Left cardiac atrium (tissue), 4 donors: ENCODE measurements around the gene C1orf159. TPM values are rescaled to one million over a fixed set of nuclear protein-coding genes. Genes with fewer than 3 reads are reported as not detected.
"Not testable (repeated sequence)": the region's sequence is repeated elsewhere in the genome, so short reads cannot be mapped to it uniquely, and the experiment has no call there.

Experiments
- ATAC-seq, 2 donors: fragments of 200-7000 bp; cut with Tn5 transposase; one replicate each; pipeline ENCODE4 v1.9.1; 2020; ENCODE audit warnings: mild to moderate bottlenecking in 2 of 2, moderate library complexity in 2 of 2
- DNase-seq: peaks from one replicate; pipeline ENCODE4 v3.0.0-alpha.2; 2020
- intact Hi-C, 2 donors: fragments of 100-400 bp; cut with DNase I; formaldehyde crosslinking; loops; one replicate each; pipeline versions ENCODE4 v1.14.1 to v1.15.1; 2022 to 2023
- total RNA-seq, 2 donors: library from RNA; stranded (reverse); fragmentation: NEBNext Ultra II Directional; extraction: Animal tissue kit (Norgen Biotek cat#: 25700); gene quantifications; one replicate each; pipeline ENCODE4 v1.2.1, GENCODE V29; 2021
- donor health status: DM: no; HTN: yes; CAD: no.
- donor health status: DM: no; HTN: yes; CAD: no; lungs with severe emphysema.
- donor health status: DM: yes; HTN: yes; CAD: no.
- donor health status: Dilated cardiomyopathy.

Gene C1orf159
- total RNA-seq, 2 donors from 2014 or later, result 5.3 to 6.1 TPM

GRCh38 chr1:1152431-1152830, 36.5 kb upstream of the C1orf159 start:
- ATAC-seq, intact Hi-C loops, DNase-seq: not testable (repeated sequence)

DNA sequence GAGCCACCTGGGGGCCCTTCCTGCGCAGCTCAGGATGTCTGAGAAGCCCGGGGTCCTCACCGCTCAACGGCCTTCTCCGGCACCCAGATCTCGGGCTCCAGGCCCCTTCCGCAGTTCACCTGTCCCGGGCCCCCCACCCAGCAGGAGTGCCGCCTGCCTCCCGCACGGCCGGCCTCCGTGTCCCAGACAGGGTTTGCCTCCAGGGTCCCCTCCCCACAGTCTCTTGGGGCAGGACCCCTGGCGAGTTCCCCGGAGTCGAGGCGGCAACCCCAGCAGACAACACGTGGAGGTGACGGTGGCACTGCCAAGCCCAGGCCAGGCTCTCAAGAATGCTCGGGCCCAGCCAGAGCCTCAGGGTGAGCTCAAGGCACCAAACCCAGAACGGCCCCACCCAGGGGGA, 35.4 kb upstream of the C1orf159 start:
- intact Hi-C loops, result no loop called here
- DNase-seq (no peak), ATAC-seq (no peak)

DNA sequence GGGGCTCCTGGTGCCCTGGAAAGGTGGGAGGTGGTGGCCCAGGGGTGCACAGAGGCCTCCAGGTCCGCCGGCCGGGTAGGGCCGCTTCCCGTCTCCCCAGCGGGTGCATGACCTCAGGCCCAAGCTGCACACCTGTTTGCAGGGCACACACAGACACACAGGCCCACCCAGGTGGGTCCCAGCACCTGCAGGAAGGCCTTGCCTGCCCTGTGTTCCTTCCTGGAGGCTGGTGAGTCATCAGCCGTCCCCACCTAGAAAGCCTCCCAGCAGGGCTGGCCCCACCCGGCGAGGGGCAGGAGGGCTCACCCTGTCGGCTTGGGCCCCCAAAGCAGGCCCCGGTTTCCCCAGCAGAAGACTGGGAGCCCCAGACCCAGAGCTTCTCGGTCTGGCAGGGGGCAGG, 34.2 kb upstream of the C1orf159 start:
- DNase-seq (no peak), ATAC-seq (peak in 1 of 2 donors; percentile 25)
- intact Hi-C loops, result no loop called here

GRCh38 chr1:1149416-1149815, 33.5 kb upstream of the C1orf159 start:
- no peak for DNase-seq
- no peak for ATAC-seq
- intact Hi-C loops, result no loop called here

- DNase-seq (no peak), ATAC-seq (no peak)
- intact Hi-C loops, result no loop called here
These were observed 32.7 kb upstream of the C1orf159 start for GRCh38 chr1:1148569-1148968.

GRCh38 chr1:1148061-1148460, 32.2 kb upstream of the C1orf159 start:
- ATAC-seq (no peak), DNase-seq (no peak)
- intact Hi-C loops, result no loop called here

- no peak for ATAC-seq
- DNase-seq, result no peak
- intact Hi-C loops, result no loop called here
These were observed 30.7 kb upstream of the C1orf159 start for GRCh38 chr1:1146596-1146995.

GRCh38 chr1:1146026-1146425, 30.1 kb upstream of the C1orf159 start:
- ATAC-seq (no peak), DNase-seq (no peak)
- intact Hi-C loops, result no loop called here

GRCh38 chr1:1145547-1145914, 29.6 kb upstream of the C1orf159 start:
- DNase-seq, result no peak
- ATAC-seq, result no peak
- intact Hi-C loops, result no loop called here

DNA sequence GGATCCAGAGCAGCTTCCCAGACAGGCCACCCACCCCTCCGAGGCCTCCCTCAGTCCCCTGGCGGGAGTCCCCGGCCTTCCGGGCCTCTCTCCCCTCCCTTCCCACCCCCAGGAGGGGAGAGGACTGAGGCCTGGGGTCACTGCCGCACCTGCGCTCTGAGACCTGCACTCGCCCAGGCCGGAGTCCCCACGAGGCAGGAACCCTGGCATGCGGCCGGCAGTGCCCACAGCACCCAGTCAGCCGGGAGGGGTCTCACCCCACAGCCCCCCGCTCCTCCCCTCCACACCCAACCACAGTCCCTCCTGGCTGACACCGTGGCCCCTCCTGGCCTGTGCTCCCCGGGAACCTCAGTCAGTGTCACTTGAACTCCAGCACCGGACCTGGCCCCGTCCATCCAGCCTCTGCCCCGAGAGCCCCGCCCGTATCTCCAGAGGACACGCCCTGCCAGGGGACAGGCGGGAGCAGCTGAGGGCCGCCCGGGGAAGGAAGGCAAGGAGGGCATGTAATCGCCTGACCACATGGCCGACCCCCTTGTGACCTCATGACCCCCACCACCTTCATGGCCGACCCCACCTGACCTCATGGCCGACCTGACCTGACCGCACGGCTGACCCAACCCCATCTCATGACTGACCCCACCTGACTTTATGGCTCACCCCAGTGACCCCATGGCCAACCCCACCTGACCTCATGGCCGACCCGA, 29.1 kb upstream of the C1orf159 start:
- no peak for DNase-seq
- ATAC-seq, result no peak

GRCh38 chr1:1144122-1144842, 28.4 kb upstream of the C1orf159 start:
- intact Hi-C loops, result no loop called here
- peak in 1 of 2 donors; percentile 30 for ATAC-seq

More for the DNA sequence above, 29.1 kb upstream of the C1orf159 start:
- intact Hi-C loops, result no loop called here

DNA sequence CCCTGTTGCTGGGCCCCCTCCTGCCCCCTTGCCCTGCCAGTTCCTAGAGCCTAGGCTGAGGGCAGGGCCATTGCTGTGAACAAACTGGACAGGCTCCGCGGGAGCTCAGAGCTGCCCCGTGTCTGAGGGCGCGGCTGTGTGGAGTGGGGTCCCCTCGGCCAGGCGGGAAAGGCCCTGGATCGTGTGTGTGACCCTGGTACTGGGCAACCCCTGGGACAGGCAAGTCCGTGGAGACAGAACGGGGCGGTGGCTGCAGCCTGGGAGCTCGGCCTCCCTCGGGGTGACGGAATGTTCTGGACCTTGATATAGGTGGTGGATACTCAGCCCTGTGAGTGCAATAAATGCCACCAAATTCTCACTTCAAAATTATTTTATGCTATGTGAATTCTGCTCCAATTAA, 27.7 kb upstream of the C1orf159 start:
- intact Hi-C loops, result no loop called here
- ATAC-seq (no peak), DNase-seq (no peak)

More at GRCh38 chr1:1144122-1144842, 28.4 kb upstream of the C1orf159 start:
- no peak for DNase-seq

DNA sequence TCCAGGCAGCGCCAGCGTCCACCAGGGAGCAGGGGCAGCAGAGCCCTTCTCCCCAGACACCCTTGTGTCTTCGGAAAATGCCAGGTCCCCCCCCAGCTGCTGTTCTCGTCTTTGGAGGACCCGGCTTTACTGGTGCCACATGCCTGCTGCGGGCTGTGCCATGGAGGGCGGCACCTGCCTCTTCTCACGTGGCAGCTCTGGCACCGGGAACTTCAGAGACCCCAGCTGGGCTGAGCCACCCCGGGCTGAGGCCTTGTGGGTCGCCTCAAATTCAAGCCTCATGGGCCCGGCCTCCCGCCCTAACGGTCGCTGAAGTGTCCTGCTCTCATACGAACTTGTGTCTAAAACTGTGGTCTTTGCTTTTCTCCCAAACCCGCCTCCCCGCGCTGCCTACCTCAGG, 27.0 kb upstream of the C1orf159 start:
- intact Hi-C loops, result no loop called here

DNA sequence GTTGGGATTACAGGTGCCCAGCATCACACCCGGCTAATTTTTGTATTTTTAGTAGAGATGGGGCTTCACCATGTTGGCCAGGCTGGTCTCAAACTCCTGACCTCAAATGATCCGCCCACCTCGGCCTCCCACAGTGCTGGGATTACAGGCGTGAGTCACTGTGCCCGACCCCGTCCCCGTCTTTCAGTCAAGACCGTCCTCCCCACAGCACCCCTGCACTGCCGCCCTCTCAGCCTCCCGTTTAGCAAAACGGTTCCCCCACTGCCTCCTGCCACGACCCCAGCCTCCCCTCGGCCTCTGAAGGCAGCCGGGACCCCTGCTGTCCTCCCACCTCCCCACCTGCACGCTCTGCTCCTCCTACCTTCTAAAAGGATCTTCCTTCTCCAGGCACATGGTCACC, 26.5 kb upstream of the C1orf159 start:
- DNase-seq, ATAC-seq, intact Hi-C loops: not testable (repeated sequence)

More for the DNA sequence above, 27.0 kb upstream of the C1orf159 start:
- ATAC-seq, result no peak
- no peak for DNase-seq

DNA sequence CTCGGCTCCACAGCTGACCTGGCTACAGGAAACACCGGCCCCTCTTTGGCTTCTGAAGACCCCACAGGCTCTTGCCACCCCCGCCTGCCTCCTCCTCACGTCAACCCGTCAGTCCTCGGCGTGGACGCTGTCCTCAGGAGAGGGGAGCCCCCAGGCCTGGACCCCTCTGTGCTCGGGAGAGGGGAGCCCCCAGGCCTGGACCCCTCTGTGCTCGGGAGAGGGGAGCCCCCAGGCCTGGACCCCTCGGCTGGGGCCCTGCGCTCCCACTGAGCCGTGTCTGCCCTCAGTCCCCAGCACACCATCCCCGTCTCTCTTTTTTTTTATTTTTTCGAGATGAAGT, 26.0 kb upstream of the C1orf159 start:
- DNase-seq (no peak), ATAC-seq (no peak)
- intact Hi-C loops, result no loop called here

GRCh38 chr1:1141244-1141910, 25.5 kb upstream of the C1orf159 start:
- DNase-seq, result no peak
- ATAC-seq, result no peak
- intact Hi-C loops, result no loop called here

DNA sequence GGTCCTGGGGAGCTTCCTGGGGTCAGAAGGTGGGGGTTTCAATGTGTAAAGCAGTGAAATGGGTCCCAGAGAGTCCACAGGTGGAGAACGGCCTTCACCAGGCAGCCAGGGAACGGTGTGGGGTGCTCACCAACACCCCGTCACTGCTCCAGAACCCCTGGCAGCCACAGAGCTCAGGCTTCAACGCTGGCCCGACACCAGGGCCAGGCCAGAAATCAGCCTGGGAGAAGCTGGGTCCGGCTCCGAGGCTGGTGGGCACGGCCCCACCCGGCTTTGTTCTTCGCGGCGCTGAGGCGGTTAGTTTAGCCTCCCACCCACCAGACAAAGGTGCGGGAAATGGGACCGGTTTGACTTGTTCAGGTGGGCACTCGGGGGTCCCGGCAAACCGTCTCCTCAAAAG, 24.8 kb upstream of the C1orf159 start:
- ATAC-seq (no peak), DNase-seq (no peak)
- intact Hi-C loops, result no loop called here

DNA sequence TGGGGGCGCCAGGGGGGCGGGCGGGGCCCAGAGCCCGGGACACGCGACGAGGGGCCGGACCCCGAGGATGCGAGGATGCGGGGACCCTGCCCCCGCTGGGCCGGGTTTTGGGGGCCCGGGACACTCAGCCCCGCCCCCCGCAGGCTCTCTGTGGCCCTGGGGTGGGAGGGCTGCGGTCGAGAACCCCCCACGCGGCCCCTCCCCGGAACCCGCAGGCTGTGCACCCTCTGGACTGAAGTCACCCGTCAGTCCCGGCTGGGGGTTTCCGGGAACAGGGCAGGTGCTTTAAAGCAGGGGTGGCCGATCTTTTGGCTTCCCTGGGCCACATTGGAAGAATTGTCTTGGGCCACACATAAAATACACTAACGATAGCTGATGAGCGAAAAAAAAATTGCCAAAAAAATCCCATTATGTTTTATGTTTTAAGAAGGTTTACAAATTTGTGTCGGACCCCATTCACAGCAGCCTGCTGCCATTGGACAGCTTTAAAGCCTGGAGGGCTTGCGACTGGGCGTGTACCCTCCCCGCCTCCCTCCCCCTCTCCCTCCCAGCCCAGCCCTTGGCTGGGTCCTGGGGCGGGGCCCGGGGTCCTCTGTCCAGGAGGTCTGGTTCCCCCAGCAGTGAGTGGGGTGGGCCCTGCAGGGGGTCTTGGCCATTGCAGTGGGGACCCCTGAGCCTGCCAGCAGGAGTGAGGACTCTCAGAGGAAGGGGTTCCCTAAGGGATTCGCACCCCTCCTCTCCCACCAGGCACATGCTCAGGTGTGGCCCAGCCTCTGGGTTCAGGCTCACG, 21.6 kb upstream of the C1orf159 start:
- intact Hi-C loops, result no loop called here
- DNase-seq (no peak), ATAC-seq (no peak)

DNA sequence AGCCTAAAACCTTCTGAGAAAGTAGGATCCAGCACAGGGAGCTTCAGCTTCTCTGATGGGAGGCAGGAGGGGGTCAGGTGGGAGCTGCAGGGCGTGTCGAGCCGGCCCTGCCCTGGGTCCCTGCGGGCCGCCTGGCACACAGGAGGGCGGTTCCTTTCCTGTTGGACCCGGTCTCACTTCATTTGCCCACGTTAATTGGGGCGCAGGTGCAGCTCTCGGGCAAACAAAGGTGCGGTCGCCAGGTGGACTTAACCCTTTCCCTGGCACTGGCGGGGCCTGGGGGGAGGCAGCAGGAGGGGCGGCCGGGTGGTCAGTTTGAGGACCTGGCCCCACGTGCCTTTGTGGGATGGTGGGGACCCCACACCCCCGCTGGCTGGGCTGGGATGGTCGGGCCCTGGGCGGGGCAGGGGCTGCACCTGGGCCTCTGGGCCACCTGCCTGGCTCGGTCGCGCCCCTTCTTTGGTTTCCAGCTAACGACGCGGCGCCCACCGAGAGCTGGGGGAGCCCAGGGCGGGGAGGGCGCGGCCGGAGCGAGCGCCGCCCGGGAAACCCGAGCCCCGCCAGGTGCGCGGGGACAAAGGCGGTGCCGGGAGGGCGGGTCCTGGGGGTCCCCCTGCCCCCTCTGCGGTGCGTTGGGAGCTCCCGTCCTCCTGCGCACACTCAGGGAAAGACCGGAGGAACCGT, 20.8 kb upstream of the C1orf159 start:
- ATAC-seq (no peak), DNase-seq (no peak)
- intact Hi-C loops, result no loop called here
